AG08396 (cell line): ENCODE measurements around the gene VRK1.
A peak's percentile ranks its signal among the peaks of the same experiment; 100 is the strongest.
"Not testable (repeated sequence)": the region's sequence is repeated elsewhere in the genome, so short reads cannot be mapped to it uniquely, and the experiment has no call there.

Experiments used
- DNase-seq: peaks from one replicate; pipeline ENCODE4 v3.0.0; 2012; ENCODE audit warnings: low spot score, mixed read lengths

Gene VRK1, protein sequence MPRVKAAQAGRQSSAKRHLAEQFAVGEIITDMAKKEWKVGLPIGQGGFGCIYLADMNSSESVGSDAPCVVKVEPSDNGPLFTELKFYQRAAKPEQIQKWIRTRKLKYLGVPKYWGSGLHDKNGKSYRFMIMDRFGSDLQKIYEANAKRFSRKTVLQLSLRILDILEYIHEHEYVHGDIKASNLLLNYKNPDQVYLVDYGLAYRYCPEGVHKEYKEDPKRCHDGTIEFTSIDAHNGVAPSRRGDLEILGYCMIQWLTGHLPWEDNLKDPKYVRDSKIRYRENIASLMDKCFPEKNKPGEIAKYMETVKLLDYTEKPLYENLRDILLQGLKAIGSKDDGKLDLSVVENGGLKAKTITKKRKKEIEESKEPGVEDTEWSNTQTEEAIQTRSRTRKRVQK

DNA sequence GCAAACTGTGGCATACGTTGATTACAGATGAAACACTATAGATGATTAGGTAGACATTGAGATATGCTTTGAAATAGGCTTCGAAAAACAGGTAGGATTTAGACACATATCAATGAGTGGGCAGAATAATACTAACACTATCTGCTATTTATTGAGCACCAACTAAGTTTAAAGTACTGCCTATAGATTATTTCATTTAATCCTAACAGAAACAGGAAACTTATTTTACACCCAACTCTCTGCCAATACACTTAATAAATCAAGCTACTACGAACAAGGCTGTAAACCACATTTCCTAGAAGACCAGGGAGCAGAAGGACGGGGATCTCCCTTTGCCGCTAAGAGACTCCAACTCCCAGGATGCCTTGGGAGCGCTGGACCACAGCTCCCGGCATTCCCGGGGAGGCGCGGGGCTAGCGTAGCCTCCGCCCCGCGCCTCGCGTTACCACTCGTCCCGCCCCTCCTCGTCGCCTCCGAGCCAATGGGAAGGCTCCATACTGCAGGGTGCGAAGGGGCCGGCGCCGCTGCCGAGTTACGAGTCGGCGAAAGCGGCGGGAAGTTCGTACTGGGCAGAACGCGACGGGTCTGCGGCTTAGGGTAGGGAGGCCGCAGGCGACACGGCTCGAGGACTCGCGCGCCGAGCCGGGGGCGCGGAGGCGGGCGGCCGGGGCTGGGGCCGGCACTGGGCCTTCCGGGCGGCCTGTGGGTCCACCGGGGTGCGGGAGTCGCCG lies at the start of gene VRK1:
Gene VRK1, plus strand, starts transcription at position 532 of the 731 bp plus-strand sequence. CDS start 36,090 bp downstream, outside the sequence.
- DNase-seq = peak; percentile 96

DNA sequence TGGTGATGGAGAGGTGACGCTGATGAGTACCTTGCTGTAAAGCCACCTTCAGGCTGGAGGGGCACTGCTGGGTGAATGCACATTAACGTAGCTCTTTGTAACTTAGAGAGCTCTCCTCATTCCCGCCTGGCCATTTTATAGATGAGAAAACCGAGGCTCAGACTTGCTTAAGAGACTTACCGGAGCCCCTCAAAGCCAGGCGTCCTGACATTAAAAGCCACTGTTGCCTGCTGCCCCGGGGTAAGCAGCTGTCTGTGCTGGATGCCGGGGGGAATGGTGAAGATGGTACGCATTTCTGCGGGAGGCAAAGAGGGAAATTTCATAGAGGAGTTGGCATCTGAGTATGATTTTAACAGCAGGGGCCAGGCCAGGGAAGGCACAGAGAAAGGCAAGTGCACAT lies 49.6 kb upstream of the VRK1 start:
- DNase-seq = no peak

DNA sequence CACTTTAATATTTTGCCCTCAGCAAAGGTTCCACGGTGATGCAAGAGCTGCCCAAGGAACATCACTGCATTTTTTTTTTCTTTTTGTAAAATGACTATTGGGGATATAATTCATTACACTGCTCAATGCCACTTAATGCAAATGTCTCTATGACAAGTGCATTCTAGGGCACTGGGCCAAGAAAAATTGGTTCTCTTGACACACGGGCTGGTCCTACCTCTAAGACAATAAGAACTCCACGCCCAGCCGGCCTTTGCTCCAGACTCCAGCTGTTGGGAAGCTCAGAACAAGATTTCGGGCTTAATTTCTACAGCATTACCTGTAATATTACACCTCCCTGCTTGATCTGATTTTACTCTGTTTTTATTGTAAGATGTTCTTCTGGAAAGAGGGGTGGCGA lies 48.8 kb upstream of the VRK1 start:
- no peak for DNase-seq

DNA sequence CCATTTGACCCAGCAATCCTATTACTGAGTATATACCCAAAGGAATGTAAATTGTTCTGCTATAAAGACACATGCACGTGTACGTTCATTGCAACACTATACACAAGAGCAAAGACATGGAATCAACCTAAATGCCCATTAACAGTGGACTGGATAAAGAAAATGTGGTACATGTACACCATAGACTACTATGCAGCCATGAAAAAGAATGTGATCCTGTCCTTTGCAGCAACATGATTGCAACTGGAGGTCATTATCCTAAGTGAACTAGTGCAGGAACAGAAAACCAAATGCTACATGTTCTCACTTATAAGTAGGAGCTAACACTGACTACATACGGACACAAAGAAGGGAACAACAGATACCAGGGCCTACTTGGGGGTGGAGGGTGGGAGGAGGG lies 45.7 kb upstream of the VRK1 start:
- DNase-seq = no peak

DNA sequence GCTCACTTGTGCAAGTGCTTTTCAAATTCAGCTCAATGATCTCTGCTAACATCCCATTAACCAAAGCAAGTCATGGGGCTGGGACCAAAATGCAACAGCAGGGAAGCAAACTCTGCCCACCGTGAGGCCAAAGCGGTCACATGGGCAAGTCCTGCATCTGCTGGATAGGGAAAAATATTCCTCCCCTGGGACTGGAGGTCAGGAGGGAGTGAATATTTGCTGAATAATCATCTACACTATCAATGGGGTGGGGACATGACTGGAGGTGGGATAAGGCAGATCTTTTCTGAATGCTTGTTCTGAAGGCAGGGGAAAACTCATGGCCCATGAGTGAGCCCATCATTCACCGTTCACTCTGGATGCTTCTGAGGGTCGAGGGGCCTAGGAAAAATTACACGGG lies 45.1 kb upstream of the VRK1 start:
- DNase-seq = no peak

DNA sequence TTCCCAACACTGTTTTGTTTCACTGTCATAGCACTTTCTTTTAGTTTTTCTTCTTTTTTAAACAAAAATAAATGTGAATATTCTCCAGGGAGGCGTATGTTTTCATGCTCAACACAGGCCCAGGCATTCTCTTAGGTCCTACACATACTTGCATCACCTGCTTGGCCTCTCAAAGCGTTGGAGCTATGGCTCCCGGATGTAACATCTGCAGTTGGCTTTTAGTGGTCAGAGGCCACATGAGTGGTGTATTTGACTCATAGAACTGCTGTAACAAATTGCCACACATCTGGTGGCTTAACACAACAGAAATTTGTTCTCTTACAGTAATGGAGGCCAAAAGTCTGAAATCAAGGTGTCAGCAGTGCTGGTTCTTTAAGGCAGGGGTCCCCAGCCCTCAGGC lies 44.6 kb upstream of the VRK1 start:
- no peak for DNase-seq

DNA sequence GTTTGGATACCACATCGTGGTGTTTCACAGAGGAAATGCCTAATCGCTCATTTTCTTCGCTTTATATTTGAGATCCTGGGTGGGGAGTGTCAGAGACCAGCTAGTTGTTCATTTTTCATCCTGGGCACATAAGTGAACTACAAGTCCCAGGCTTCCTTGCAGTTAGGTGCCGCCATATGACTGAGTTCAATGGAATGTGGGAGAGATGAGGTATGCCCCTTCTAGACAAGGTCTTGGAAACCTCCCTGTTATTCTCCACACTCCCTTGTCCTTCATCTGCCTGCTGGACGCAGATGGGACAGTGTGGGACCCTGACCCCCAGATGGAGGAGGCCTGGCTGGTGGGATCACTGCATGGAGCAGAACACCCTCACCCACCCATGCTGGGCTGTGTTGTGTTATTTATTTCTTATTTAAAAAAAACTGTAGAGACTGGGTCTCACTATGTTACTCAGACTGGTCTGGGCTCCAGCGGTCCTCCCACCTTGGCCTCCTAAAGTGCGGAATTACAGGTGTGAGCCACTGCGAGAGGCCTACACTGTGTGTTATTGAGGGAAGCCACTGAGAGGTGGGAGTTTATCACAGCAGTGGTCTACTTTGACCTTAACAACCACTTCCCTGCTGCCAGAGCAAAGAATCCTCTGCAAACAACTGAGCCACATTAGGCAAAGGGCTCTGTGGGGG lies 42.9 kb upstream of the VRK1 start:
- DNase-seq = no peak

DNA sequence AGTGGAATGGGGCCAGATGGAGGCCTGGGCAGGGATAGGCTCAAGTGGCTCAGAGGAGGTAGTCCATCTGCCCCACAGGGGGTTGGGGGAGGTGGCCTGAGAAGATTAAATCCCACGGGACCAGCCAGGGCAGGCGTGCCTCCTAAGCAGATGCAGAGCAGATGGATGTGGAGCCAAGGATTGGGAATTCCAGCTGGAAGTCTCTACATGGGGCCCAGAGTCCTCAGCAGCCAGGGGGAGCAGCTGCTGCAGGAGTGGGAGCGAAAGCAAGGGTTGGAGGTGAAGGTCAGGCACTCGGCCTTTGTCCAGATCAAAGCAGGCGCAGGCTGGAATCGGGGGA lies 42.4 kb upstream of the VRK1 start:
- DNase-seq = no peak

DNA sequence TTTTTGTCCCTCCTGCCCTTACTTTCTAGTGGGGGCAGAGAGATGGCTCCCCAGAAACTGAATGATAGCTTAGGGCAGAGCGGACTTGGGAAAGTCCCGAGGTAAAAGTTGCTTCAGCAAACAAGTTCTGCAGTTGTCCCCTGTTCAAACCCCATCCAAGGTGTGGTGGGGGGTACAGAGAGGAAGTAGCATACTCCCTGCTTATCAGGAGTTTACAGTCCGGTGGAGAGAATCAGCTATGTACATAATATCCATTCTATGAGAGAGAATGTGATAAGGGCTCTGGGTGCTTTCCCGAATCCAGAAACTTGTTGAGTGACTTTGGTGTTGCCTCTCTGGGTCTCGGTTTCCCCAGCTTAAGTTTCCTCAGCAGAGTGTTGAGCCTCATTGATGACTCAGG lies 40.4 kb upstream of the VRK1 start:
- no peak for DNase-seq

DNA sequence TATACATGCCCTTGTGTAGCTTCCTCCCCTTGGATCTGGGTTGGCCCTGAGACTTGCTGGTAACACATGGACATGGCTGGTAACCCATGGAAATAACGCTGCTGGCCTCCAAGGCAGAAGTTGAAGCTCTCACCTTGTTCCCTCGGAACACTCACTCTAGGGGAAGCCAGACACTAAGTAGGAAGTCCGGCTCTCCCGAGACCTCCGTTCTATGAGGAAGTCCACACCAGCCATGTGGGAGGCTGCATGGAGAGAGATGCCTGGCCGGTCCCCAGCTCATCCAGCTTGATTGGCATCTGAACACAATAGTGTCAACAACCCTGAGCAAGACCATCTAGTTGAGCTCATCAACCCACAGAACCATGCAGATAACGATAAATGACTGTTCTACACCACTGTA lies 39.7 kb upstream of the VRK1 start:
- DNase-seq = no peak

DNA sequence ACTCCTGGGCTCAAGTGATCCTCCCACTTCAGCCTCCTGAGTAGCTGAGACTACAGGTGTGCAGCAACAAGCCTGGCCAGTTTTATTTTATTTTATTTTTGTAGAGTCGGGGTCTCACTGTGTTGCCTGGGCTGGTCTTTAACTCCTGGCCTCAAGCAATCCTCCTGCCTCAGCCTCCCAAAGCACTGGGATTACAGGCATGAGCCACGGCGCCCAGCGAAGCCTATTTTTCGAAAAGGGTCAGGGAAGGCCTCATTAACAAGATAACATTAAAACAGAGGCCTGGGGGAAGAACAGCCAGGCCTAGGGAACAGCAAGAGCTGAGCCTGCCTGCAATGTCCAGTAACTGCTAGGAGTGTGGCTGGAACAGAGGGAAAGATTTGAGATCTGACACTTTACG lies 36.1 kb upstream of the VRK1 start:
- no peak for DNase-seq

DNA sequence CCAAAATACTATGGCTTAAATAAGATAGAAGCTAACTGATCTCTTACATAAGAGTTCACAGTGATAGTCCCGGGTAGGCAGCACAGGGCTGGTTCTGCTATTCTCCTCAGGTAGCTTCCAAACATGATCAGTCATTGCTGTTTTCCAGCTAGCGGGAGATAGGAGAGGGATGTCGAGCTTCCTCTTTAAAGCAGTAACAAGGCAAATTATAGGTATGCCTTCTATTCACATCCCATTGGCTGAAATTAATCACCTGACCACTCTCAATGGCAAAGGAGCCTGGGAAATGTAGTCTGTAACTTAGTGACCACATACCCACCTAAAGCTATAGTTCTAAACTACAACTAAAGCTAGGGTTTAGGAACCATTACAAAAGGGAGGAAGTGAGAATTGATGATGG lies 34.5 kb upstream of the VRK1 start:
- DNase-seq = peak; percentile 56

DNA sequence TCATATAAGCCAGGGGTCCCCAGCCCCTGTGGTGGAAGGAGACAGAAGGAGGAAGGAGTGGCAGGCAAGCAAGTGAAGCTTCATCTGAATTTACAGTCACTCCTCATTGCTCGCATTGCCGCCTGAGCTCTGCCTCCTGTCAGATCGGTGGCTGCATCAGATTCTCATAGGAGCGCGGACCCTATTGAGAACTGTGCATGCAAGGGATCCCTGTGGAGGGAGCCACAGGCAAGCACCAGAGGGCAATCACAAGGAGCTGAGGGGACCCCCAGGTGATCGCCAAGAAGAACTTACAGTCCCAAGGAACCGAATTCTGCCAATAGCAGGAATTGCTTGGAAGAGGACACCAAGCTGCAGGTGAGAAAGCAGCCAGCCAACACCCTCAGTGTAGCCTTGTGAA lies 33.2 kb upstream of the VRK1 start:
- DNase-seq = no peak

DNA sequence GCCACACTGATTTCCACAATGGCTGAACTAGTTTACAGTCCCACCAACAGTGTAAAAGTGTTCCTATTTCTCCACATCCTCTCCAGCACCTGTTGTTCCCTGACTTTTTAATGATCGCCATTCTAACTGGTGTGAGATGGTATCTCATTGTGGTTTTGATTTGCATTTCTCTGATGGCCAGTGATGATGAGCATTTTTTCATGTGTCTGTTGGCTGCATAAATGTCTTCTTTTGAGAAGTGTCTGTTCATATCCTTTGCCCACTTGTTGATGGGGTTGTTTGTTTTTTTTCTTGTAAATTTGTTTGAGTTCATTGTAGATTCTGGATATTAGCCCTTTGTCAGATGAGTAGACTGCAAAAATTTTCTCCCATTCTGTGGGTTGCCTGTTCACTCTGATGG lies 32.0 kb upstream of the VRK1 start:
- DNase-seq = not testable (repeated sequence)

DNA sequence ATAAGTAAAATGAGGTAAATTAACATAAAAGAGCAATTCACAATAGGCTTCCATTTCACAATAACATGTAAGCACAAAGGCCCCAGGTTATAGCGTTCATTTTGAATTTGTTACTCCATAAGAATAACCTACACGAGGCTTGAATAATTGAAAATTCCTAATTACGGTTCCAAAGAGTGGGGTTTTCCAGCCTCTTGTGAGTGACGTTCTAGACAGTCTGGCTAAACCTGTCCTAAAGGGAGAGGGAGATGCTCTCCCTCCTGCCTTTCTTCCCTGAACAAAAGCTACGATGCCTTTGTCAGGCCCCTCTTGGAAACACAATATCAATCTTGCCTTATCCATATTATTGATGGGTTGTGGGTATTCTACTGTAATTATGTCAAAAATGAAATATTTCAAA lies 24.3 kb upstream of the VRK1 start:
- no peak for DNase-seq

DNA sequence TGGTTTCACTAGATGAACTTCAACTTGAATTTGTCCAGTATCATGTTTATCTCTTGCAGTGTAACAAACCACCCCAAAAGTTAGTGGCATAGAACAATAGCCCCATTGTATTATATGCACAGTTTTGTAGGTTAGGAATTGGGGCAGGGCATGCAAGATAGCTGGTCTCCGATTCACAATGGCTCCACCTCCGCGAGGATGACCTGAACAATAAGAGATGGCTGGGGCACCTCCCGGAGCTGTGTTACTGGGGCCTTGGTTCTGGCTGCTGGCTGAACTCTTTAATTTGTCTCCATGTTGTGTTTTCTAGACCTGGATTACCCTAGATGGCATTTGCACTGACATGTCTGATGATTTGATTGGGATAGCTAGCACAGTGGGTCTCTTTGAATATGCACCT lies 20.4 kb upstream of the VRK1 start:
- no peak for DNase-seq

DNA sequence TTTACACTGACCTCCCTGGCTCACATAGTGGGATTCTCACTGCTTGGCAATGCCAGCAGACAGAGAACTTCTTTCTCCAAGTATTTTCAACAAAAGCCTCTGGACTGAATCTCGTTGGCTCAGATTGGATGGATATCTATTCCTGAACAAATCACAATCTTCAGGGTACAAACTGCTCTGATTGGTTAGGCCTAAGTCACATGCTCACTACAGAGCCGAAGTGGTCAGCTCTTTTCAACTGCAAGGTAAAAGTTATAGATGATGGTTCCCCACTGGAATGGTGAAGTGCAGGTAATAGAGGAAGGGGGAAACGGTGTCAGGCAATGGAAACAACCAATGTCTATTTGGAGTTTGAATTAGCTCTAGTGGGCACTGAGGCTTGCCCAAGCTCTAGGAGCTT lies 16.7 kb upstream of the VRK1 start:
- no peak for DNase-seq

DNA sequence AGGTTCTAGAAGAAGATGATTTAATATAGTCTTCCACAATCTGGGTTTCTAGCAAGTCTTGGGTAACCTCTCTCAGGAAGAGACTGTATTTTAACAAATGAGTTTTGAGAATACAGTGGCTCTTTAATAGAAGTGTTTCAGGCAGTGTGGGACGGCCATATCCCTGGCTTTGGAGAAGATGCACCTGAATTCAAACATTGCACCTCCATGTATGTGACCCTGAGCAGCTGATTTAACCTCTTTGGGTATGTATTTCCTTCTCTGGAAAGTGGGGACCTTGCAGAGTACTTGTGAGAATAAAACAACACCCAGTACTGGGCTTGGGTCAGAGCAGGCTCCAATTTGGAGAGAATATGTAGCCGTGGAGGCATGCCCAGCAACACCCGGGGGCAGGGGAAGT lies 15.8 kb upstream of the VRK1 start:
- DNase-seq = no peak

DNA sequence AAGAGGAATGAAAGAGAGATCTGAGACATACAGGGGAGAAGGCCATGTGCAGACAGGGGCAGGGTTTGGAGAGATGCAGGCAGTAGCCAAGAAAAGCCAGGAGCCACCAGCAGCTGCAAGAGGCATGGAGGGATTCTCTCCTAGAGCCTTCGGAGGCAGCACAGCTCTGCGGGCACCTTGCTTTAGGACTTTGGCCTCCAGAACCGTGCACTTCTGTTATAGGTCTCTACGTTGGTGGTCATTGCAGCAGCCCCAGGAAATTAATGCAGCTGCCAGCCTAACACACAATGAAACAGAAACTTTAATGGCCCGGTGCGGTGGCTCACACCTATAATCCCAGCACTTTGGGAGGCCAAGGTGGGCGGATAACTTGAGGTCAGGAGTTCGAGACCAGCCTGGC lies 14.7 kb upstream of the VRK1 start:
- no peak for DNase-seq

DNA sequence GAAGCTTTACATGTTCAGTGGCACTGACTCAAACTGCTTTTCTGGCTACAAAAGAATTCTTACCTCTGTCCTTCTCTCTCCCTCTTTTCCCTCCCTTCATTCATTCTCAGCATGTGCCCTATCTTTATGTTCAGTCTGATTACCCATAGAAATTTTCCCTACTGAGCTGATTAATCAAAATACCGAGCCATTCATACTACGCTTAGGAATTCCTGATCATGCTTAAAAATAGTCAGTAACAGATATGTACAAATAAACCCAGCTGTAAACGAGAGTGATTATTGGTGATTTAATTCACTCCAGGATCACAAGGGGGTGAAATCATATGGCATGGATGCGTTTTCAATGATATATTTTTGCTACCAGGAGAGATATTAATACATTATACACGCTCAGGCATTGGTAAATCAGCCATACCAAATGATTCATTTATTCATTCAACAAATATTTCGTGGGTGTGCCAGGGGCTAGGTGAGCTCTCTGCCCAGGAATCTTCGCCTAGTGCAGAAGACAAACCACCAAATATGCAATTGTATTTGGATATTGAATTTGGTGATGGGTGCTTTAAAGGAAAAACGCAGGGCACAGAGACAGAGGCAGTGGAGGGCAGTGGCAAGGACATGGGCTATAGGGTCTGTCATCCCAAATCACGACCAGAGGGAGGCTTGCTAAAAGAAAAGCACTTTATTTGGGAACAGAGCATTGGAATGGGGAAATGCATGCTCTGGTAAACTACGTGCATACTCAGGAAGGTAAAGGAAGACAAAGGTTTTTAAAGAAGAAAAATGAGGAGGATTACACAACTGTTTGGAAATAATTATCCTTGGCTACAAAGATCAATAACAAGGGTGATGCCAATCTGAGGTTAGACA lies 13.9 kb upstream of the VRK1 start:
- DNase-seq = no peak

DNA sequence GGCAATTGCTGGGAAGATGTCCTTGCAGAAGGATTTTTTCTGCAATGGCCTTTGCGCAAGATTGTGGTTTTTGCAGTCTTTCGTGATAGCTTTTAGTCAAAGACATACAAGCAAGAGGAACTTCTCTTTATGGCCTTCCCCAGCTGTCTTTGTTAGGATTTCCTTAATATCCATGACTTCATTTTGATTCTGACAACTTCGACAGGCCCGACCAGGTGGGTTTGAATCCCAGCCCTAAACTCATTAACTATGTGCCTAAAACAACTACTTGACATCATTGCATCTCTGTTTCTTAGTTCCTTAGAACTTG lies 13.3 kb upstream of the VRK1 start:
- DNase-seq = no peak

DNA sequence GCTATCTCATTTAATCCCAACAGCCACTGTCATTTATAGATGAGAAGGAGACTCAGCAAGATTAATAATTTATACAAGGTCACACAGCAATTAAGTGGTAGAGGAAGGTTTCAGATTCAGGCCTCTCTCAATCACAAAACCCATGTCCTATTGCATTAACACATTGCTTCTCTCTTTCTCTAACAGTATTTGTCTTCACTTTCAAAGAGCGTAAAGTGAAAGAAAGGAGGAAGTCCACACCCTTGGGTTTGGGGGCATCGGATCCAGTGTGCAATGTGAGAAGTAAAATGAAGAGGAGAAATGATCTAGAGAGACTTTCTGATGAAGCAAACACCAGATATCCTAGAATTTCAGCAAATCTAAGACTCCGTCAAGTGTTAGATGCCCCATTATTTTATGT lies 7.0 kb upstream of the VRK1 start:
- DNase-seq = no peak

DNA sequence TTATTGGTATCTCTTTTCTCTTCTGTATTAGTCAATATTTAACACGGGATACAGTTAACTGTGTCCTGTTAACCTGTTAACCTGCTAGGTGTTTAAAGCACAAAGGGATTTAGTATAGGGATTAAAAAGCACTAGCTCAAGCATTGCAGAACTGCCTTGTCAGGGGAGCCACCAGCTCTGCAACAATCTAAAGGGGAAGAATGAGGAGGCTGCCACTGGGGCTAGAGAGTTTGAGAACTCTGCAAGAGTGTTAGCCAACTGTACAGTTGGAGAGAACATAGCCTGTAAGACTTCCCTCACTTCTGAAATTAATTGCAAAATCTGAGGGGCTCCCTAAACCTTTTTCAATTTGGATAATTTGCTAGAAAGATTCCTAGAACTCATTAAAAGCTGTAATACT lies 6.5 kb upstream of the VRK1 start:
- DNase-seq = no peak
